Left renal cortex interstitium (tissue), 4 donors: ENCODE measurements around the gene BCDIN3D. TPM values are rescaled to one million over a fixed set of nuclear protein-coding genes. Genes with fewer than 3 reads are reported as not detected.
"Not testable (repeated sequence)": the region's sequence is repeated elsewhere in the genome, so short reads cannot be mapped to it uniquely, and the experiment has no call there.

Experiments used
- DNase-seq, 4 donors: peaks; one replicate each; pipeline ENCODE4 v3.0.0-alpha.2; 2013; ENCODE audit warnings: low read depth in 4 of 4, low spot score in 2 of 4, missing footprints in 1 of 4
- polyA plus RNA-seq, 4 donors: library from polyadenylated mRNA; unstranded; fragments of 120-200 nt; gene quantifications; one replicate each; pipeline ENCODE4 v1.2.1, GENCODE V29; 2013; ENCODE audit not compliant: insufficient read length in 4 of 4

Gene BCDIN3D
- polyA plus RNA-seq, 4 donors = 6.9 to 8.8 (median 8.1) TPM

- DNase-seq = no peak
Observed at GRCh38 chr12:49863946-49864797, 21.3 kb upstream of the BCDIN3D start.

- DNase-seq = not testable (repeated sequence)
Observed at GRCh38 chr12:49860921-49861320, 18.0 kb upstream of the BCDIN3D start.

GRCh38 chr12:49855890-49856289 is 13.0 kb upstream of the BCDIN3D start:
- DNase-seq = not testable (repeated sequence)

- DNase-seq = no peak
Observed at GRCh38 chr12:49854976-49855375, 12.1 kb upstream of the BCDIN3D start.

- DNase-seq = no peak
Observed at GRCh38 chr12:49853671-49854070, 10.8 kb upstream of the BCDIN3D start.

- DNase-seq = no peak
Observed at GRCh38 chr12:49847161-49847560, 4.3 kb upstream of the BCDIN3D start.

GRCh38 chr12:49846032-49846431 is 3.1 kb upstream of the BCDIN3D start:
- no peak for DNase-seq

GRCh38 chr12:49843876-49844437 is 1.1 kb upstream of the BCDIN3D start:
- DNase-seq = no peak

GRCh38 chr12:49843411-49843810 is 505 bp upstream of the BCDIN3D start:
- DNase-seq = no peak

- no peak for DNase-seq
Observed at GRCh38 chr12:49838973-49839633, 3.8 kb downstream of the BCDIN3D start.

- no peak for DNase-seq
Observed at GRCh38 chr12:49832836-49833421, 10.0 kb downstream of the BCDIN3D start.

GRCh38 chr12:49831717-49832116 is 11.2 kb downstream of the BCDIN3D start:
- no peak for DNase-seq

GRCh38 chr12:49828133-49829091 is 14.5 kb downstream of the BCDIN3D start, which contains the start of gene NCKAP5L:
NCKAP5L (minus strand) TSS chr12:49828413; CDS start chr12:49804044, 24,369 bp downstream.
- DNase-seq = peak; percentile 90 to 95 (median 92)

- peak in 1 of 4 donors; percentile 63 for DNase-seq
Observed at GRCh38 chr12:49827401-49828099, 15.4 kb downstream of the BCDIN3D start.

GRCh38 chr12:49827051-49827400 is 15.9 kb downstream of the BCDIN3D start:
- no peak for DNase-seq

GRCh38 chr12:49825971-49826421 is 16.9 kb downstream of the BCDIN3D start:
- no peak for DNase-seq

- DNase-seq = no peak
Observed at GRCh38 chr12:49825360-49825970, 17.4 kb downstream of the BCDIN3D start.

GRCh38 chr12:49824895-49825294 is 18.0 kb downstream of the BCDIN3D start:
- DNase-seq = no peak

GRCh38 chr12:49824416-49824815 is 18.5 kb downstream of the BCDIN3D start:
- no peak for DNase-seq
